Type B pancreatic cell (in vitro differentiated cells): ENCODE results near the gene GAREM1. TPM values are rescaled to one million over a fixed set of nuclear protein-coding genes. Genes with fewer than 3 reads are reported as not detected.

Experiments
- DNase-seq: peaks from one replicate; pipeline ENCODE4 v3.0.0; 2021; ENCODE audit warnings: mixed read lengths; ENCODE audit not compliant: unreplicated experiment; ENCODE audit errors: extremely low spot score
- H3K27ac Mint-ChIP-seq: 2 replicates; pipeline ENCODE4 v1.8.0; 2021; ENCODE audit warnings: mild to moderate bottlenecking, mixed read lengths
- H3K27me3 Mint-ChIP-seq: 2 replicates; pipeline ENCODE4 v1.8.0; 2021; ENCODE audit warnings: mixed read lengths
- H3K36me3 Mint-ChIP-seq: 2 replicates; pipeline ENCODE4 v1.8.0; 2021; ENCODE audit warnings: mixed read lengths
- H3K4me1 Mint-ChIP-seq: one replicate; pipeline ENCODE4 v1.8.0; 2021; ENCODE audit warnings: mixed read lengths; ENCODE audit not compliant: unreplicated experiment
- H3K4me3 Mint-ChIP-seq: 2 replicates; pipeline ENCODE4 v1.8.0; 2021; ENCODE audit warnings: mild to moderate bottlenecking, mixed read lengths
- H3K9me3 Mint-ChIP-seq: 2 replicates; pipeline ENCODE4 v1.8.0; 2021; ENCODE audit warnings: mixed read lengths
- total RNA-seq: library from RNA; stranded (reverse); gene quantifications from 2 replicates; pipeline ENCODE4 v1.2.1, GENCODE V29; 2021; ENCODE audit warnings: low replicate concordance
- TF ChIP-seq, protein P1 (sequence below): fragments of 200-600 bp; sonication (generic); conservative IDR thresholded peaks from 2 replicates; pipeline ENCODE4 v1.5.0; 2021; ENCODE audit warnings: antibody characterized with exemption, mild to moderate bottlenecking

GAREM1 gene
- total RNA-seq, 1 donor from 2014 or later: 17.8 TPM

DNA sequence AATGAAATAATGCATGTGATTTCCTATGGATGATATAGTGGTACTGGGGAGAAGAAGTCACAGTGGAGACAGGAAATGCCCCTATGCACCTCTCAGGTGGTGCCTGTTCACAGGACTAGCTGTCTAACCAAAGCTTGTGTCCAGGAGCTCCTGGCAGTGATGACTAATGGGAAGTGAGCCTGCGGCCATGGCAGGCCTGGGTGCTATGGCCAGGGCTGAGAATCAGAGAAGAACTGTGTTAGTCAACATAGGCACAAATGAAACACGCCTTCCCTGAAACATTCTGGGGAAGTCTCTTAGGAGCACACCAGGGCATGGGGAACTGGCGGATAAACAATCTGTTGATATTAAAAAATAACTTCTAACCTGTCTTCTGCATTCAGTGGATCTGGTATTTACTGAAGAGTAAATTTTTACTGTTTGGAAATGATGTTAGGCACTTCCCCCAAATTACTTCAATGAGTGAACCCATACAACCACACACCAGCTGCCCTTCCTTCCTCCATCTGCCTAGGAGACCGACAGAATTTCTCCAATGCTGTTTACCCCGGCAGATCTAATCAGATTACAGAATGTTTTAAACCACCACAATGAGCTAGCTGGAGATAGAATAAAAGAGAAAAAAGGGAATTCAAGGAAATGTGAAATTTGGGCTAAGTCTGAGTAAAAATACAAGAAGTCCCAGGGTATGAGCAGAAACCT lies 213.4 kb downstream of the GAREM1 start:
- Mint-ChIP-seq H3K36me3 (no peaks in the 10 kb centered on the region), H3K27me3 (no peaks in the 10 kb centered on the region), H3K27ac (no peak overlapping the region), H3K4me3 (no peak overlapping the region), H3K9me3 (no peaks in the 10 kb centered on the region), H3K4me1 (no peaks in the 10 kb centered on the region)
- TF ChIP-seq, protein P1, sequence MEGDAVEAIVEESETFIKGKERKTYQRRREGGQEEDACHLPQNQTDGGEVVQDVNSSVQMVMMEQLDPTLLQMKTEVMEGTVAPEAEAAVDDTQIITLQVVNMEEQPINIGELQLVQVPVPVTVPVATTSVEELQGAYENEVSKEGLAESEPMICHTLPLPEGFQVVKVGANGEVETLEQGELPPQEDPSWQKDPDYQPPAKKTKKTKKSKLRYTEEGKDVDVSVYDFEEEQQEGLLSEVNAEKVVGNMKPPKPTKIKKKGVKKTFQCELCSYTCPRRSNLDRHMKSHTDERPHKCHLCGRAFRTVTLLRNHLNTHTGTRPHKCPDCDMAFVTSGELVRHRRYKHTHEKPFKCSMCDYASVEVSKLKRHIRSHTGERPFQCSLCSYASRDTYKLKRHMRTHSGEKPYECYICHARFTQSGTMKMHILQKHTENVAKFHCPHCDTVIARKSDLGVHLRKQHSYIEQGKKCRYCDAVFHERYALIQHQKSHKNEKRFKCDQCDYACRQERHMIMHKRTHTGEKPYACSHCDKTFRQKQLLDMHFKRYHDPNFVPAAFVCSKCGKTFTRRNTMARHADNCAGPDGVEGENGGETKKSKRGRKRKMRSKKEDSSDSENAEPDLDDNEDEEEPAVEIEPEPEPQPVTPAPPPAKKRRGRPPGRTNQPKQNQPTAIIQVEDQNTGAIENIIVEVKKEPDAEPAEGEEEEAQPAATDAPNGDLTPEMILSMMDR: no peak
- no peak for DNase-seq

DNA sequence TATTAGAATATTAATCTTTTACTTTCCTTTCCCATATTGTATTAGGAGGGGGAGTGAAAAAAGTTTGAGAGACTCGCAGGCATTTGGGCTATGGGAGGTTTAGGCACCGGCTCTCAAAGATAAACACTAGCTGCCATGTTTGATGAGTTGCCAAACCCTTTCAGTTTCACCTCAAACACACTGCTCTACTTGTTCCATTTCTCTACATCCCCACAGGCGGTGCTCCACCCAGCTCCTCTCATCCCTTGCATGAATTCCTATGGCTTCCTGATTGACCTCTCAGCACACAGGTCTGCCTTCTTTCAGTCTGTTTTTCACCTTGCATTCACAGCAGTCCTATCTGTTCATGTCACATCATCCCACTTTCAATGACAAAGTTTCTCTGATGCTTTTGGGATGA lies 215.1 kb downstream of the GAREM1 start:
- no peak overlapping the region for H3K27ac Mint-ChIP-seq
- no peak for DNase-seq
- no peaks in the 10 kb centered on the region for H3K4me1 Mint-ChIP-seq
- no peak overlapping the region for H3K4me3 Mint-ChIP-seq
- TF ChIP-seq, protein P1: no peak
- H3K36me3 Mint-ChIP-seq: no peaks in the 10 kb centered on the region
- H3K27me3 Mint-ChIP-seq: no peaks in the 10 kb centered on the region
- no peaks in the 10 kb centered on the region for H3K9me3 Mint-ChIP-seq

DNA sequence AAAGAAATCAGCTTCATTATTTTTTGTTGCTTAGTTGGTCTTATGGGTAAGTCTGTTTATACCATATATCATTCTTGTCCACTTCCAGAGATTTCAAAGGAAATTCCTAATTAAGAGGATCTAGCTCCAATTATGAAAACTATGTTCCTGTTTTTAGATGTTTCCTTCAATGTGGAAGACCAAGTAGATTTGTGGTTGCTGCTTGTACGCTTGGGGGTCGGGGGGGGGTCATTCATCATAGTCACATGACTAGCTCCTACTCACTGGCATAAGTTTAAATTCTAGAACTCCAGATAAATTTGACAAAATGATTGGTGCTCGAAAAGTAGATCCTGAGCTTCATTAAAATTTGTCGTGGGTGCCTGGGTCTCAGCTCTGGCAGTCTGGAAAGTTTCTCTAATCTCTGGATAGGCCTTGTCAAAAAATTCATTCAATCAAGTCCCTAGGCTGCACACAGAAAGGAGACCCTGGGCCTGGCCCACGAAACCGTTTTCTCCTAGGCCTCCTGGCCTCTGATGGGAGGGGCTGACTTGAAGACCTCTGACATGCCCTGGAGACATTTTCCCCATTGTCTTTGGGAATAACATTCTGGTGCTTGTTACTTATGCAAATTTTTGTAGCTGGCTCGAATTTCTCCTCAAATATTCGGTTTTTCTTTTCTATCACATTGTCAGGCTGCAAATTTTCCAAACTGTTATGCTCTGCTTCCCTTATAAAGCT lies 218.4 kb downstream of the GAREM1 start:
- Mint-ChIP-seq H3K27ac (no peak overlapping the region), H3K27me3 (no peaks in the 10 kb centered on the region), H3K4me3 (no peak overlapping the region), H3K9me3 (peaks cover 5% of the 10 kb centered on the region), H3K4me1 (no peaks in the 10 kb centered on the region), H3K36me3 (no peaks in the 10 kb centered on the region)
- DNase-seq: no peak
- TF ChIP-seq, protein P1: no peak

DNA sequence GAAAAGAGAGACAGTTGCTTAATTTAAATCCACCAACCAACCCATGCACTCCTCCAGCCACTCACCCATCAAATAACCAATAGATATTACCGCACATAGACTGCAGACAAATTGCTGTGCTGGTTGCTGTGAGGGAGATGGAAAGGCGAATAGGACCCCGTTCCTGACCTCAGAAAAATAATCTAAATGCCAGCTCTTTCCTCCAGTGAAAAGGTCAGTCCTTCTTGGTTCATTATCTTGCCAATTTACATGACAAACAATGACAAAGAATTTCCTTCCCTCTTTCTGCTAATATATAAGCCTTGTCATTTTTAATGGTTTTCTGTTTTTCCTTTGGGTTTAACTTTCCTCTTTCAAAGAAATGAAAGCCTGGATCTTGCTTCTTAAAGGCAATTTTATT lies 219.2 kb downstream of the GAREM1 start:
- Mint-ChIP-seq H3K4me1 (no peaks in the 10 kb centered on the region), H3K27me3 (no peaks in the 10 kb centered on the region), H3K27ac (no peak overlapping the region), H3K4me3 (no peak overlapping the region), H3K36me3 (no peaks in the 10 kb centered on the region), H3K9me3 (peaks cover 5% of the 10 kb centered on the region)
- DNase-seq: no peak
- TF ChIP-seq, protein P1: no peak

DNA sequence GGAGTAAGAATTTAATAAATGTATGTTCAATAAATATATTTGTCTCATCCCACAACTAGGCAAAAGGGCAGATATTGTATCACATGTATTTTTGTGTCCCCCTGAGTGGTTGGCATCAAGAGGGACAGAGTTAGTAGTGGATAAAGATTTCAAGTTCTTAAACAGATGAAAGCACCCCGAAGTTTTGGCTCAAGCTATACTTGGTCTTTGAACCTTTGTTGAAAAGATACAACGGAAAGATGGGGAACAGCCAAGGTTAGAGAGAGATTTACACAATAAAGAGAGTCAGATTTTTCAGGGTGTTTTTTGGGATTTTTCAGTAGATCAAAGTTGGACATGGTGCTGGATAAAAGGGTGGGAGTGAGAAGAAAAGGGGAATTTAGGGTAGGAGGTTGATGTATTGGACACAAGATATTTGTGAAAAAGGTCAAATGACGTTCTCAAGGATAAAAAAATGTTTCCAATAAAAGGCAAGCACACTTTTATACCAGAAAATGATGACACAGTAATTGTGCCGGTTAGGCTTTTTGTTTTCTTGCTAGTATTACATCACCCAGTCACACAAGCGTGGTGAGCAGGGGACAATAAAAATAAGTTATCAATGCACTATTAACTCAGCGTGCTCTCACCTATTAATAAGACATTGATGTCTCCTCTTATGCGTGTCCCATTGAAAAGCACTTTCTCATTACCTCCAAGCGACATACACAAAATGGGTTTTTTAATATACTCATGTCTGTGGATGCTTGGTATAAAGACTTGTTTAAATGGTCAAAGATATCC lies 221.3 kb downstream of the GAREM1 start:
- Mint-ChIP-seq H3K36me3 (no peaks in the 10 kb centered on the region), H3K27ac (no peak overlapping the region), H3K27me3 (no peaks in the 10 kb centered on the region), H3K4me1 (no peaks in the 10 kb centered on the region), H3K9me3 (peaks cover 5% of the 10 kb centered on the region), H3K4me3 (no peak overlapping the region)
- TF ChIP-seq, protein P1: no peak
- no peak for DNase-seq
